Lung microvascular endothelial cell (primary cell): Measurements from ENCODE around the gene ADGRG4. TPM values are rescaled to one million over a fixed set of nuclear protein-coding genes. Genes with fewer than 3 reads are reported as not detected.

ENCODE experiments used
- DNase-seq, 2 donors: peaks; one replicate each; pipeline versions ENCODE4 v3.0.0 to v3.0.0-alpha.2; 2010; ENCODE audit warnings: low read depth in 2 of 2
- total RNA-seq: library from RNA; depleted of rRNA; stranded (reverse); fragments of >200 nt; gene quantifications from 2 replicates; pipeline ENCODE4 v1.2.1, GENCODE V29; 2014

The ADGRG4 gene
- total RNA-seq, 1 donor from 2014 or later, result not detected

DNA sequence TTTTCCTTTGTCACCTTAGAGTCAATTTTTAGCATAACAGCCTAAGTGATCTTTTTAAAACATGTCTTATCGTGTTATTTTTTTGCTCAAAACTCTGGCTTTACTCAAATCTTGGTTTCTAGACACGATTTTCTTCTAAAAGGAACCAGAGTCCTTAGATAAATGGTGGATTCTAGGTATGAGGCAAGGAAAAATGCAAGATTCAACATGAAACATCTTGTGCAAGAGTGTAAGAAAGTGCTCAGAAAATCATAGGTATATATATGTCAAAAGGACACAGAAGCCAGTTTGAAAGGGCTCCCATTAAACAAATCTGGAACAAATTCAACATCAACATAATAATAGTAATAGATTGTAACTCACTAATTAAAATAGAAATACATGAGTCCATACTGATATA is 8.1 kb upstream of the ADGRG4 start:
- no peak for DNase-seq

DNA sequence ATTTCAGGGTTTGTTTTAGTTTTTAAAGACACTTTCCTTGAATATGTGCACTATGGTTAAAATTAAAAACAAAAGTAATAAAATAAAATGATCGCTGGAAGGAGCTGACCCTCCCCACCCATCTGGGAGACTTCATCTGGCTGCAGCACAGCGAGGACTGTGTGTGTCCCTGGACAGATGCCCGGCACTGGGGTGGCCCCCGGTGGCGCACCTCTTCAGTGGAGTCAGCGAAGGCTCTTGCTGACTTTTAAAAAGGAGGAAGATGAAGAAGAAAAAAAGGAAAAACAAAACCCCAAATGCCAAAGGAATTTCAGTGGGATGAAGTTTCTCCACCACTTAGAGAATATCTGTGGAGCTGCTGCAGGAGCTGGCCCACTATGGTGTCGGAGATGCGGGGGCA is 5.4 kb upstream of the ADGRG4 start:
- no peak for DNase-seq

DNA sequence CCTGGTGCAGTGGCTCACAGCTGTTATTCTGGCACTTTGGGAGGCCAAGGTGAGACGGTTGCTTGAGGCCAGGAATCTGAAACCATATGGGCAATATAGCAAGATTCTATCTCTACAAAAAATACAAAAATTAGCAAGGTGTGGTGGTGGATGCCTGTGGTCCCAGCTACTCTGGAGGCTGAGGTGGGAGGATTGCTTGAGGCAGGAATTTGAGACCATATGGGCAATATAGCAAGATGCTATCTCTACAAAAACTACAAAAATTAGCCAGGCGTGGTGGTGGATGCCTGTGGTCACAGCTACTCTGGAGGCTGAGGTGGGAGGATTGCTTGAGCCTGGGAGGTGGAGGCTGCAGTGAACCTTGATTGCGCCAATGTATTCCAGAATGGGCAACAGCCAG is 2.3 kb downstream of the ADGRG4 start:
- no peak for DNase-seq

DNA sequence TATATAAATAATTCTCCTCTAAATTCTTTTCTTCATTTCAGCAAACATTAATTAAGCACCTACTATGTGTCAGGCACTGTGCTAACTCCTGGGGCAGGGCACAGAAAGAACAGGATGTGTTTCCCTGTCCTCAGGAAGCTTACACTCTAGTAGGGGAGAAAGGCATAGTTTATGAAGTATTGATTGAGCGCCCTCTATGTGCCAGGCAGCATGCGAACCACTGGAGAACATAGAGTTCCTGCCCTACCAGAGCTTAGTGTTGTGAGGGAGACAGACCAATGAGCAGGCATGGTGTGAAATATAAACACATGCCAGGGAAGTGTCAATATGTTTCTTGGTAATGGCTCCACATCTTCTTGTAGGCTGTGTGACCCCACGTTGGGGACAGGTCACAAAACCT is 3.7 kb downstream of the ADGRG4 start:
- DNase-seq, result no peak

DNA sequence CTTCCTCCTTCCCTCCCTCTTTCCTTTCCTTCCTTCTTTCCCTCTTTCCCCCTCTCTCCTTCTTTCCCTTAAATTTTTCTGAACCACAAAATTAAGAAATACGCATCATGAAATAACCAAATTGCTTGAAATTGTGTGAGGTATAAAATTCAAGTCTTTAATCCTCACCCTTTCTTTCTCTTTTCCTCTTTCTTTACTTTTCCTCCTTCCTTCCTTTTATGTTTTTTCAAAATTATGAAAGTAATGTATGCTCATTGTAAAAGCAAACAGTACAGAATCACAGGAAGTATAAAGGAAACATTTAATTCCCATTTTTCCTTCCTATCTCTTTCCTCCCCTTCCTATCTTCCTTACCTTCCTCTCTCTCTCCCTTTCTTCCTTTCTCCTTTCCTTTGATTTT is 5.4 kb downstream of the ADGRG4 start:
- no peak for DNase-seq

DNA sequence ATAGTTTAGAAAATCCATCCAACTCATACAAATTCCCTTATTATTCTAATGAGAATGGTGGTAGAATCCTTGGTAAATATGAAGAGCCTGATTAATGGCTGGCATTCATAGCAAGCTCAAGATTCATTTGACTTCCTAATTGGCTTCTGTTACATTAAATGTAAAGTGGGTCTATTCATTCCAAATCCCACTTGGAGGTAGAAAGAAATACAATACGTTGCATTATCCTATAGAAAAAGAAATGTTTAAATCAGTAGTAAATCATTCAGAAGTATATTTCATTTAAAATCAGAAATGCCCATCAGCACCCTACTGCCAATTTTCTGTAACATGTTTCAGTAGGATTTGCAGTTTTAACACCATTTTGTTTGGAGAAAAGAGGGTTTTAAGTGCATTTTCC is 6.7 kb downstream of the ADGRG4 start:
- no peak for DNase-seq

DNA sequence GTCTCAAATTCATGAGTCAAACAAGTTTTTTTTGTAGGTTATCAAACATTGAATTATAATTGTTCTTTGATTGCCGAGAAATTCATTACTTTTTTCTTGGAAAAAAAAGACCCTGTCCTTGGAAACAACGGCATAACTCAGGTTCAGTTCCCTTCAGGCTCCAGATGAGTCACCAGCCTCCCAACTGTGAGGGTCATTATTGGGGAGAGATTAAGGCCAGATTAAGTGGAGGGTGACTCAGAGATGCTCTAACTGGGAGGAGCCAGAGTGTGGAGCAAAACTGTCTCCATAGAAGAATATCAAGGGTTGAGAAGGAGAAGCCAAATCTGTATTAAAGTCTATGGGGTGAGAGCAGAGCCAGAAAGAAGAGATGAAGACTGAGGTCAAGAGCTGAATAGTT is 9.6 kb downstream of the ADGRG4 start:
- DNase-seq, result peak in 1 of 2 donors; percentile 6

DNA sequence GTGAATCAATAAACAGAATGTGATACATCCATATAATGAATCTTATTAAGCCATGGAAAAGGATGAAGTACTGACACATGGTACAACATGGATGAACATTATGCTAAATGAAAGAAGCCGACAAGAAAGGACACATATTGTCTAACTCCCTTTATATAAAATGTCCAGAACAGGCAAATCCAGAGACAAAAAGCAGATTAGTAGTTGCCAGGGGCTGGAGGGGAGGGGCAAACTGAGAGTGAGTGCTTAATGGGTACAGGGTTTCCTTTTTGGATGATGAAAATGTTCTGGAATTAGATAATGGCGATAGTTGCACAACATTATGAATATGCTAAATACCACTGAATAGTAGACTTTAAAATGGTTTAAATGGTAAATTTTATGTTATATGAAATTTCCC is 17.4 kb downstream of the ADGRG4 start:
- no peak for DNase-seq

DNA sequence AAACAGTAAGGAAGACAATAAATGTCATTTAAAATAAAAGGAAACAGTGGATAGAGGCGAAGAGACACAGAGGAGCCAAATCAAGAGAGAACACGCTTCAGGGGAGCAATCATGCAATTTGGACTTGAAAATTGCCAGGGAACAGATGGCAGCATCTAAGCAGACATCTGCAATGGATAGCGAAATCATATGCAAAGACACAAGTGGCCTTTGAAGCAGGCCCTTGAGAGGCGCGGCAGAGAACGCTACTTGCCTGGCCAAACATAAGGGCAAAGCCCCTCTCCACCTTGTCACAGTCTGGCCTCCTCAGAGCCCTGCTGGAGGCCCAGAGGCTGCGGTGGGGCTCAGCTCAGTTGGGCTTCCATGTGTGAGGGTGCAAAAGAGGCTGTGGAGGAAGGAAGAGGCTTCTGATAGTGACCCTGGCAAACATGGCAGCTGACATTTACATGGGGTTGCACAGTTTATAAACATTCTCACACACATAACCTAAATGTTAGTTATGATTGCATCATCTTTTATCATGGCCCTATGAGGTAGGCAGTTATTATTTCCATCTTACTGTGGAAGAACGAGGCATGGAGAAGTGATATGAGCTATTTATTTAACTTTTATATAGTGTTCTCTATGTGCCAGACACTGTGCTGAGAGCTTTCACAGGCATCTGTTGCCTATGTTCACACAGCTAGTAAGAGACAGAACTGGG is 18.3 kb downstream of the ADGRG4 start:
- DNase-seq, result no peak

DNA sequence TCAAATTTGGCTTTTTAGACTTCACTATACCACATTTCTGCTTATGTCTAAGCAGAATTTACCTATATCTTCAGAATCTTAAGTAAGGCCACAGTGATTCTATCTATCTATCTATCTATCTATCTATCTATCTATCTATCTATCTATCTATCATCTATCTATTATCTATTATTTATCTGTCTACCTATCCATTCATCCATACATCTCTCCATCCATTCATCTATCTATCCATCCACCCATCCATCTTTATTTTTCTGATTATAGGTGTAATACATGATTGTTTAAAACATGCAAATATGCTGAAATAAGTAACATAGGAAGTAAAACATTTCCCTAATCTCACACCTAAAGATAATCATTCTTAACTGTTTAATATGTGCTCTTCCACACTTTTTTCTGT is 18.8 kb downstream of the ADGRG4 start:
- no peak for DNase-seq

DNA sequence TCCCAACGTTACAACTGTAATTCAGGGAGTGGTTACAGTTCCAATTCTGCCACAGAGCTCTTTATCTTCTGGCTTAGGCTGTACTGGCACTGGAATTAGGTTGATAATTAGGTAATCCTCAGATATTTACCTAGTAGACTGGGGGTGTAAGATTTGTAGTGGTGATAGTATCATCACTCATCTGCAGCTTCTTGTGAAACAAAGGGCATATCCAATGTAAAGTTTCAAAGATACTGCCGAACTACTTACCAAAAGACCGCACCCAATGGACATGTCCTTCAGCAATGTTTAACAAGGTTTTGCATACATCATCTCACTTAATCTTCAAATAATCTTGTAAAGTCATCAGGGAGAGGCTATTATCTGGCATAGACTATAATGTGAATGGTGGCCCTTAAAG is 20.8 kb downstream of the ADGRG4 start:
- DNase-seq, result no peak

DNA sequence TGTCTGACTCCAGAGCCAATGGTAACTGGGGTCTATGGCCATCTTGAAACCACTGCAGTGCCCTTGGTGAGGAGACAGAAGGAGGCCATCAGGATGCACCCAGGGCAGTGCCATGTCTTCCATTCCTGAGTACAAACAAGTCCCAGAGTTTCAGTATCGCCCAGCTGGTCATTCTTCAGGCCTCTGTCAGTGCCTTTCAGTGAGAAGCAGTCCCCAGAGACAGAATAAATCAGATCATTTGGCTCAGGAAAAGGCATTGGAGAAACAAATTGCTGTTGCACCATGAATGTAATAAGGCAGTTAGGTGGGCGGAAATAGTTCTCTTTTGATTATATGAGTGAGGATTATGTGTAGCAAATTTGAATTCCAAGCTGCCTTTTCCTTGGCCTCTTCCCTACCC is 21.3 kb downstream of the ADGRG4 start:
- no peak for DNase-seq

DNA sequence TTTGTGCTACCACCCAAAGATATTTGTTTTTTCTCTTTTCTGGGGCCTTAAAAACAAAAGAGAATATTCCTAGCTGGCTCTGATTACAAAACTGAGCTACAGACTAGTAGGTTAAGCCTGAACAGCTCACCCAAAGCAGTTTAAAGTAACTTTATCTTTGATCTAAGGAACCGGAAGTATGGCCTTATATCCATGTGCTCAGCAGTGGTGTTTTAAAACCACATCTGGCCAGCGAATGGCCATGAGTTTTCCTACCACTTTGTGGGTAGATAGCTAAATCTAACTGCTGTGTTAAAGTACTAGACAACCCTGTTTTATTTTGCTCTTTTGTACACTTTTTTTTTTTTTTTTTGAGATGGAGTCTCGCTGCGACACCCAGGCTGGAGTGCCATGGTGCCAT is 24.6 kb downstream of the ADGRG4 start:
- no peak for DNase-seq

DNA sequence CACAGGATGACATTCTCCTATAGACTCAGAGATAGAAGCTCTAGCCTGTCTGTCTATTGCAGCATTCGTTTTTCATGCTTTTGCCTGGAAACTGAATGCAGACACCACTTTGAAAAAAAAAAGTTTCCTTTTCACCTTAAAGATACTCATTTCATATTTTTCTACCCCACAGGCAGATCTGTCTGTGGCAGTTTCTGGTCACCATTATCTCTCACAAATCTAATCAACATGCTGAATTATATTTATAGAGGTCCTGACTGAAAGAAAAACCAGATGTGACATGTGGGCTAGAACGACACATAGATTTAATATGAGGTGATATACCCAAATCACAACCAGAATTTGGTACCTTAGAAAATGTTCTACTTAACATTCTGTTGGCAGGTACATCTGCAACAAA is 28.2 kb downstream of the ADGRG4 start:
- no peak for DNase-seq

DNA sequence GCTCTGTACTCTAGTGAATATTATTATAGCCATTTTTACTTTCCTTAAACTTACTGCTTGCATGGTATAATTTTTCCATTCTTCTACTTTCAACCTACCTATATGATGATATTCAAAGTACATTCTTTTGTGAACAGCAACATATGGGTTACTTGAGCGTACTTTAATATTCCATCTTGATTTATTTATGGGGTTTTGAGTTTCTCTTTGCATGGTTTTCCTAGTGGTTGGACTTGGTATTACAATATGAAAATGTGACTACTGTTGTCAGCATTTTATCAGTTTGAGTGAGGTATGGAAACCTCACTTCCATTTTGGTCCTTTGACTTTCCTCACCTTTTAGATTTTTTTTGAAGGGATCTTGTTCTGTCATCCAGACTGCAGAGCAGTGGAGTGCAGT is 35.9 kb downstream of the ADGRG4 start:
- peak; percentile 1 to 15 for DNase-seq

DNA sequence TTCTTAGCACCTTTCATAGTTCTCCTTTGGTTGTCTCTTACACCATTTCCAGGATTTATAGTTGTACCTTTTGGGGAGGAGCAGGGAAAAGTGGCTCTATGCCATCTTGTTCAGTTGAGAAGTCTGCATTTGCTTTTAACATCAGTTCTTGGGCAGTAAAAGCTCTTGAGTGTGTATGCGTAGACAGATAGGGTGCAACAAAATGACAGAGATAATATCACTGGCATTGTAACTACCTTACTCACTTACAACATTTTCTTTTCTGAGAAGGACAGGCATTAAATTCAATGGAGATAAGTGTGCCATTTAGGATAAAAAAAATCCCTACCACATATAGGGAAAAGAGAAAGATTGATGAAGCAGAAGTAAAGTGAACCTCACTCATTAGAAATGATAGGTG is 38.9 kb downstream of the ADGRG4 start:
- no peak for DNase-seq

DNA sequence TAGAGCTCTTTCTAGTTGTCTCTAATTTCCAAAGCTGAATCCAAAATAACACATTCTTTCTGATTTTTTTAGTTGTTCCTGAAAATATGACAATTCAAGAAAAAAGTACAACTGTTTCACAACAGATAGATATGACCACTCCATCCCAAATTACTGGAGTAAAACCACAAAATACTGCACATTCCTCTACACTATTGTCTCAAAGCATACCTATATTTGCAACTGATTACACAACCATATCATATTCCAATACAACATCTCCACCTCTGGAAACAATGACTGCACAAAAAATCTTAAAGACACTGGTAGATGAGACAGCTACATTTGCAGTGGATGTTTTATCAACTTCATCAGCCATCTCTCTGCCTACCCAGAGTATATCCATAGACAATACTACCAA is 43.6 kb downstream of the ADGRG4 start:
- no peak for DNase-seq

DNA sequence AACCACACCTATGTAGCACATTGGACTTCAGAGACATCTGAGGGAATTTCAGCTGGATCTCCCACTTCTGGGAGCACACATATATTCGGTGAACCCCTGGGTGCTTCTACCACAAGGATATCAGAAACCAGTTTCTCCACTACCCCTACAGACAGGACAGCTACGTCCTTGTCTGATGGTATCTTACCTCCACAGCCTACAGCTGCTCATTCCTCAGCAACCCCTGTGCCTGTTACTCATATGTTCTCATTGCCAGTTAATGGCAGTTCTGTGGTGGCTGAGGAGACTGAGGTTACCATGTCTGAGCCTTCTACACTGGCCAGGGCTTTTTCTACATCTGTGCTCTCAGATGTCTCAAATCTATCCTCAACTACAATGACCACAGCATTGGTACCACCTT is 45.7 kb downstream of the ADGRG4 start:
- no peak for DNase-seq

DNA sequence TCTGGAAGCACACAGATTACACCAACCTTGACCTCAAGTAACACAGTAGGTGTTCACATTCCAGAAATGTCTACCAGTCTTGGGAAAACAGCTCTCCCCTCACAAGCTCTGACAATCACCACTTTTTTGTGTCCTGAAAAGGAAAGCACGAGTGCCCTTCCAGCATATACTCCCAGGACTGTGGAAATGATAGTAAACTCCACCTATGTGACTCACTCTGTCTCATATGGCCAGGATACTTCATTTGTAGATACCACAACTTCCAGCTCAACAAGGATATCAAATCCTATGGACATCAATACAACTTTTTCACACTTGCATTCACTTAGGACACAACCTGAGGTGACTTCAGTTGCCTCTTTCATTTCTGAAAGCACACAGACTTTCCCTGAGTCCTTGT is 46.9 kb downstream of the ADGRG4 start:
- DNase-seq, result no peak

DNA sequence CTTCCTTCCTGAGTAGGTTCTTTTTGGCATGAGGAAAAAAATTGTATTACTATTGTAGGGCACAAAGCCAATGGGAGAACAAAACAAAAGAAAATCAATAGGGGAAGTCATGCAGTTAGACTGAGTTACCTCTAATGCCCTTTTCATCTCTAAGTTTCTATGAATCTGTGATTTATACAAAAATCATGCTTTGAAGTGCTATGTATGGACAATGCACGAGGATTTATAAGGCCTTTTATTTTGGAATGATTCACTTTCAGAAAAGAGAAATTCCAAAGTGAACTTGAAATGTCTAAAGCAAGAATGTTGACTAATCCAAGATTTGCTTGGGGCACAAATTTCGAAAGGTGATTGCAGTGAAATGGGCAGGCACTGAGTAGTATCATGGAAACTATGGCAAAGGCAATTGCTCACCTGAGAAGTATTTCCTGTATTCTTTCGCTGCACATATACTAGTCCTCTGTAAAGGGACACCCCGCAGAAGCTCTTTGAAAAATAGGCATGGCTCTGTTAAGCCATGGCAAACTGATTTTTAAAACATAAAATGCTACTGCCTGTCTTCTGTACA is 52.8 kb downstream of the ADGRG4 start:
- peak in 1 of 2 donors; percentile 16 for DNase-seq

DNA sequence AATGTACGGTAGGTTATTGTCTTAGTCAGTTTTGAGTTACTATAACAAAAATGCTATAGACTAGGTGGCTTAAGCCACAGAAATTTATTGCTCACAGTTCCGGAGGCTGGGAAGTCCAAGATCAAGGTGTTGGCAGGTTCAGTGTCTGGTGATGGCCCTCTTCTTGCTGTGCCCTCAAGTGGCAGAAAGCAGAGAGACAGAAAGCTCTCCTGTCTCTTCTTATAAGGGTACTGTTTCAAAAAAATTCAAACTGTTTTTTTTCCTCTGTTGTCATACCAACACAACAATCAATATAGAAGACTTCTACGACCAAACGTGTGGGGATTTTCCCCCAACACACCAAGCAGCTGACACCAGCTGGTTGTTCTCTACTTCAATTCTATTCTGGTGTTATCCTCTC is 53.4 kb downstream of the ADGRG4 start:
- DNase-seq, result no peak

DNA sequence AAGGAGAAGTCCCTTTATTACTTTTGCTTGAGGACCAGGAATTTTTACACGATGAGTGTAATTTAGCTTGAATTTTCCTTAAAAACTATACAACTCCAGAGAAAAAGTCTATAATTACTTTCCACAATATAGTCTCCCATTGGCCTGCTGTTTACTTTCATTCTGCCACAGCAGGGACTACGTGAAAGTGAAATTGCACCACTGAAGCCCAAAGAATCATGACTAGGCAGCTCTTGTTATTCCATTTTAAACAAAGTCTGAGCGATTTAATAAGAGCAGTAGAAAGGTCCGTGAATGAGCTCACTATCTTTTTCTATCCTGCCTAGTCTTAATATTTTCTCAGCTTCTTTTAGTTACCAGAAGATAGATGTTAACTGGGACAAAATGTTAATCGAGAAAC is 68.6 kb downstream of the ADGRG4 start:
- no peak for DNase-seq

DNA sequence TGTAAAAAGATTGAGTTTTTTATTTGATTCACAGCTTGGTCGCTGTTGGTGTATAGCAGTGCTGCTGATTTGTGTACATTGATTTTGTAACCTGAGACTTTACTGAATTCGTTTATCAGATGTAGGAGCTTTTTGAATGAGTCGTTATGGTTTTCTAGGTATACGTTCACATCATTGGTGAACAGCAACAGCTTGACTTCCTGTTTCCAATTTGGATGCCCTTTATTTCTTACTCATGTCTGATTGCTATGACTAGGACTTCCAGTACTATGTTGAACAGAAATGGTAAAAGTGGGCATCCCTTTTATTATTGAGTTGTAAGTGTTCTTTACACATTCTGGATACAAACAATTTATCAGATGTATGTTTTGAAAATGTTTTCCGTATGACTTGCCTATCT is 76.0 kb downstream of the ADGRG4 start:
- DNase-seq, result no peak
